Stimulated activated CD4-positive, alpha-beta T cell treated with anti-CD3 and anti-CD28 coated beads, Interleukin-15, amount 100 ng/mL, for 24 hours (primary cell): Measurements from ENCODE around the gene PAK5.
A peak's percentile ranks its signal among the peaks of the same experiment; 100 is the strongest.

Experiments used
- DNase-seq: peaks from one replicate; pipeline ENCODE4 v3.0.0-alpha.2; 2020

PAK5 gene

GRCh38 chr20:9838378-9839295, at the start of gene PAK5:
PAK5 (minus strand) TSS chr20:9839076; CDS start chr20:9644328, 194,748 bp downstream.
- peak; percentile 2 for DNase-seq

GRCh38 chr20:9887706-9888105, 48.8 kb upstream of the PAK5 start:
- DNase-seq, result no peak

GRCh38 chr20:9886227-9886626, 47.4 kb upstream of the PAK5 start:
- DNase-seq, result no peak

GRCh38 chr20:9884666-9885065, 45.8 kb upstream of the PAK5 start:
- DNase-seq, result no peak

GRCh38 chr20:9884061-9884460, 45.2 kb upstream of the PAK5 start:
- DNase-seq, result no peak

- DNase-seq, result no peak
Observed at GRCh38 chr20:9877932-9878495, 39.1 kb upstream of the PAK5 start.

GRCh38 chr20:9867196-9867980, 28.5 kb upstream of the PAK5 start:
- DNase-seq, result no peak

- DNase-seq, result no peak
Observed at GRCh38 chr20:9852566-9852965, 13.7 kb upstream of the PAK5 start.

- DNase-seq, result no peak
Observed at GRCh38 chr20:9839626-9840025, 750 bp upstream of the PAK5 start.

GRCh38 chr20:9838035-9838377, 870 bp downstream of the PAK5 start:
- DNase-seq, result no peak

GRCh38 chr20:9837634-9838033, 1.2 kb downstream of the PAK5 start:
- no peak for DNase-seq

GRCh38 chr20:9835302-9835701, 3.6 kb downstream of the PAK5 start:
- no peak for DNase-seq

GRCh38 chr20:9831032-9831431, 7.8 kb downstream of the PAK5 start:
- DNase-seq, result no peak

GRCh38 chr20:9829835-9830234, 9.0 kb downstream of the PAK5 start:
- no peak for DNase-seq

- DNase-seq, result no peak
Observed at GRCh38 chr20:9817654-9818053, 21.2 kb downstream of the PAK5 start.

GRCh38 chr20:9815632-9816031, 23.2 kb downstream of the PAK5 start:
- no peak for DNase-seq

GRCh38 chr20:9810738-9811137, 28.1 kb downstream of the PAK5 start:
- DNase-seq, result no peak

- no peak for DNase-seq
Observed at GRCh38 chr20:9809271-9809670, 29.6 kb downstream of the PAK5 start.

GRCh38 chr20:9808166-9808565, 30.7 kb downstream of the PAK5 start:
- no peak for DNase-seq

- DNase-seq, result no peak
Observed at GRCh38 chr20:9807136-9807535, 31.7 kb downstream of the PAK5 start.

GRCh38 chr20:9800421-9800820, 38.5 kb downstream of the PAK5 start:
- DNase-seq, result no peak

- no peak for DNase-seq
Observed at GRCh38 chr20:9794831-9795230, 44.0 kb downstream of the PAK5 start.

GRCh38 chr20:9792674-9793073, 46.2 kb downstream of the PAK5 start:
- DNase-seq, result no peak

- no peak for DNase-seq
Observed at GRCh38 chr20:9789131-9789530, 49.7 kb downstream of the PAK5 start.
